COLO829 (cell line): Measurements from ENCODE around the gene CSTB.

Experiments
- DNase-seq: peaks from one replicate; pipeline ENCODE4 v3.0.0; 2012; ENCODE audit warnings: low spot score

The CSTB gene

DNA sequence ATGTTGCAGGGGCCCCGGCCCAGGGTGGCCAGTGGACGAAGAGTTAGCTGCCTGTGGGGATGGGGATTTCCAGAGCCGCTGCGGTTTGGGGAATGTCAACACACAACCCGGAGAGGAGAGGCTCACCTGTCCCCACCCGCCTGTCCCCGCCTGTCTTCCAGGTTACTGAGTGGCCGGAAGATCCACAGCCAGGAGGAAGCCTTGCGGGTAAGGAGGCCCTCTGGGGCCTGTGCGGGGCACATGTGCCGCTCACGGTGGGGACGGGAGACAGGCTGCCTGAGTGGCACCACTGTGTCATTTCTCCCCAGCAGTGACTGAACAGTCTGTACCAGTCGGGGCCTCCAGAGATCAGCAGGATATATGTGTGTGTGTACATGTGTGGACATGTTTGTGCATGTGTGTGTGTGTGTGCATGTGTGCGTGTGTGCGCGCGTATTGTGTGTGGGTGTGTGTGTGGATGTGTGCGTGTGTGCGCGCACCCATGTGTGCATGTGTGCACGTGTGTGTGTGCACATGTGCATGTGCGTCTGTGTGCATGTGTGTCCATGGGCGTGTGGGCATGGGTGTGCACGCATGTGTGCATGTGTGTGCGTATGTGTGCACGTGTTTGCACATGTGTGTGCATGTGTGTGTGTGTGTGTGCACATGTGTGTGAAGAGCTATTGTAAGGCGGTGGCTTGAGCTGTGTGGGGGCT is 25.6 kb downstream of the CSTB start:
- no peak for DNase-seq

DNA sequence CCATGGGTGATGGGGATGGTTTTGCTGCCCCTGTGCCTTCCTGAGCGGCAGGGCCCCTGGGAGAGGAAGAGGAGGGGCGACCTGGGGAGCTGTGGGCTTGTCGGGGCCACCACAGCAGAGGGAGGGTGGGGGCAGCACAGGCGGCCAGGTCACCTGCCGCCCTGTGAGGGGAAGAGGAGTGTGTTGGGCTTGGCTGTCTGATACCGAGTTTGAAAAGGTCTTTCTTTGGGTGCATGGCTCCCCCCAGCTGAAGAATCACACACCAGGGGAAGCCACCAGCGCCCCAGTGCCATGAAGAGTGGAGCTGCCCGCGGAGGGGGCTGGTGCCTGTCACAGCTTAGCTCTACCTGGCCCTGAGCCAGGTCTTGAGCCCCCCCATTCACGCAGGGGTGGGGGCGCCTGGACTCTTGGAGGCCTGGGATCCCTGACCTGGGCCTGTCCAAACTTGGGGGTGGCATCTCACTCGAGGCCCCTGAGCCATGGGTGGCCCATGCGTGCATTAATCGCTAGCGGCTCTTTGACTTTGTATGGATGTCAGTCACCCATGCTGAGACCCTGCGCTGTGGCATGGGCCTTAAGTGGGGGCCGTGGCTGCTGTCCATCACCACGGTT is 26.4 kb downstream of the CSTB start:
- DNase-seq = no peak

DNA sequence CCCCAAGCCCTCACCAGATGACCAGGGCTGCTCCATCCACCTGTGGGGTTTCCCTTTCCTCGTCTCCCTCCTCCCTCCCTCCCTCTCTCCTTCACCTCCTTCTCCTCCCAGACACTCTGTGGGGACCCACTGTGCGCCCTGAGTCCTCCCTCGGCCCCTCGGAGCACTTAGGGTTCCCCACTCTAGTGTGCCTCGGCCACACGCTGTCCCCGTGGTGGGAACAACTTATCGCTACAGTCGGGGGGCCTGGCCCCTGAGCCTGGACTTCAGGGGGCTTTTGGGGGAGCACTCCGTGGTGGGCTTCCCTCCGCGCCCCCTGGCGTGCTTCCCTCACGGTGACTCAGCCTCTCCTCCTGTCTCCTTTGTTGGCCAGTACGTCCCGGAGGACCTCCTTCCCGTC is 27.5 kb downstream of the CSTB start:
- DNase-seq = no peak

DNA sequence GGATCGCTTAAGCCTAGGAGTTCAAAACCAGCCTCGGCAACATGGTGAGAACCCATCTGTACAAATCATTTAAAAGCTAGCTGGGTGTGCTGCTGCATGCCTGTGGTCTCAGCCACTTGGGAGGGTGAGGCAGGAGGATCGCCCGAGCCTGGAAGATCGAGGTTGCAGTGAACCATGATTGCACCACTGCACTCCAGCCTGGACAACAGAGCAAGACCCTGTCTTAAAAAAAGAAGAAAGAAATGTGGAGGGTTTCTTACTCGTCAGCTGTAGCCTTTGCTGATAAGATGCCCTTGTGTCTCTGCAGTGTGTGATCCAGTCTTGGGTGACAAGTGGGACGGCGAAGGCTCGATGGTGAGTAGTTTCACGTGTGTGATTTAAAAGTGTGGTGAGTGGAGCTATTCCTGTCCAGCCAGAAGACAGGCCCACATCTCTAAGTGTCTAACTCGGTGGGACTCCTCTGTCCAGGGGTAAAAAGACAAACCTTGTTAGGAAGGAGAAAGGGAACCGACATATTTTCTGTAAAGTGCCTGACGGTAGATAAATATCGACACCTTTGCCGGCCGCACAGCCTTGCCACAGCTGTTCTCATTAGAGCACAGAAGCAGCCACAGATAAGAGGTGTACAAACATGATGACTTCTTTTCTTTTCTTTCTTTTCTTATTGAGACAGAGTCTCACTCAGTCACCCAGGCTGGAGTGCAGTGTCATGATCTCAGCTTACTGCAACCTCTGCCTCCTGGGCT is 30.2 kb downstream of the CSTB start:
- no peak for DNase-seq

DNA sequence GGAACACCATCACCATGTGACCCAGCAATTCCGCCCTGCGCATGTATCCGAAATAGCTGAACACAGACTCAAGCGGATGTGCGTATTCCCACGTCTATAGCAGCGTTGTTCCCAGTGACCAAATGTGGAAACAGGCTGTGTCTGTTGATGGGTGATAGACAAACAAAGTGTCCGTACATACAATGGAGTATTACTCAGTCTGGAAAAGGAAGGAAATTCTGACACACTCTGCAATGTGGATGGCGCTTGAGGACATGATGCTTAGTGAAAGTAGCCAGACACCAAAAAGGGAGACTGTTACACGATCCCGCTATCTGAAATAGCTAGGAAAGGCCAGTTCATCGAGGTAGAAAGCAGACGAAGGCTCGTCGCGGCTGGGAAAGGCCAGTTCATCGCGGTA is 31.4 kb downstream of the CSTB start:
- no peak for DNase-seq

DNA sequence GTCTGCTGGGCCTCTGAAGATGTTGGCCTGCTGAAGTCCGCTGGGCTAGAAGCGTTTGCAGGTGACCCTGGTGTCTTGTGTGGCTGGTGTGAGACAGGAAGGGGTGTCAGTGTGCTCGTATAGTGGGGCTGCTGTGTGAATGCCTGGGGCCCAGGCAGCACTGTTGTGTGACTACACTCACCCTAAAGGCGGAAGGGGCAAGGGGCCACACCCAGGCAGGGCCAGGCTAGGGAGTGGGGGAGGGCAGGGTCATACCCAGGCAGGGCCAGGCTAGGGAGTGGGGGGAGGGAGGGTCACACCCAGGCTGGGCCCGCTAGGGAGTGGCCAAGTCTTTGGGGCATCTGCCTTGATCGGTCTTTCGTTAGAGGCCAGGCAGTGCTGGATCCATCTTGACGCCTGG is 32.2 kb downstream of the CSTB start:
- no peak for DNase-seq

DNA sequence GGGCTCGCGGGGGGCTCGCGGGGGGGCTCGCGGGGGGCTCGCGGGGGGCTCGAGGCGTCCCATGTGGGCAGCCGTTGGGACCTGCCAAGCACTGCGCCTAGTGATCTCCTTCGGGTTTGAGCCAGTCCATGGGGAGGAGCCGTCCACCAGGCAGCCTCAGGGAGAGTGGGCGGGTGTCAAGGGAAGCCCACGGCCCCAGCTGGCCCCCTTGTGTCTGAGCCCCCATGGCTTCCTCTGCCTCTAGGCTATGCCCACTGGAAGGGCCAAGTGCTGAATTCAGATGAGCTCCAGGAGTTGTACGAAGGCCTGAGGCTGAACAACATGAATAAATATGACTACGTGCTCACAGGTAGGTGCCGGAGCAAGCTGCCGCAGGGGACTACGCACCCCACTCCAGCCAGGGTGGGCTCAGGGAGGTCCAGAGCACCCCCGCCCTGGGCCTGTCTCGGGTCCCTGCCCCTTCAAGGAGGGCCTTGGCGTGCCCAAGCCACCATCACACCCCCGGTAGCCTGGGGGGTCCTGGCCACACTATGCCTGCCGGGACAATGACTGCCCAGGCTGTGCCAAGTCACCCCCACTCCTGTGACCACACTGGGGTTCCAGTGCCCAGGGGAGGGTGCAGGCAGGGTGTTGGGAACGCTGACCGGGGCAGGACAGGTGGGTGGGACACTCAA is 34.5 kb downstream of the CSTB start:
- DNase-seq = no peak

DNA sequence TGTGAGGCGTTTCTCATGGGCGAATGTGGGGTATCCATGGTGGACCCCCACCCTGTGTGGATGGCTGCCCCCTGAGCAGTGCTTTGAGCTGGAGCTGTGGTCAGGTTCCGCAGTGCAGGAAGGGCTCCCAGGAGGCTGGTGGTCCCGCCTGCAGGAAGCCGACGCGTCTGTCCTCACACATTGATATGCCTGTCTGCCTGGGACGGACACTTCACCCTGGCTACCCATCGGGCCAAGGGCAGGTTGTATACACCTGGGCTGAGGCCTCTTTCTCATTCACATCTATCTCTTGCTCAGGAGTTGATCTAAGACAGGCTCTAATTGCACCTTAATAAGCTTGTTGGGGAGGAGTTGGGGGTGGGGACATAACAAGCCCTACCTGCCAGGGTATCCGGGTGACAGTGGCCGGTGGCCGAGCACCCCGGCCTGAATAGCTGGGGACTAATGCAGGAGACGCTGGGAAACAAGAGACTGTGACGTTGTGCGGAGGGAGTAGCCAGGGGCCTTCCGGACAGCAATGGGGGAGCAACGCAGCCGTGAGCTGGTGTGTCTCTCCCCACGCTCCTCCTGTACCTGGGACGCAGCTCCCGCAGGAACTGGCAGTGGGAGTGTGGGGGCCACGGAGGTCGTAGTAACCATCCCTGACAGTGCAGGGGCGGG is 35.5 kb downstream of the CSTB start:
- DNase-seq = no peak

DNA sequence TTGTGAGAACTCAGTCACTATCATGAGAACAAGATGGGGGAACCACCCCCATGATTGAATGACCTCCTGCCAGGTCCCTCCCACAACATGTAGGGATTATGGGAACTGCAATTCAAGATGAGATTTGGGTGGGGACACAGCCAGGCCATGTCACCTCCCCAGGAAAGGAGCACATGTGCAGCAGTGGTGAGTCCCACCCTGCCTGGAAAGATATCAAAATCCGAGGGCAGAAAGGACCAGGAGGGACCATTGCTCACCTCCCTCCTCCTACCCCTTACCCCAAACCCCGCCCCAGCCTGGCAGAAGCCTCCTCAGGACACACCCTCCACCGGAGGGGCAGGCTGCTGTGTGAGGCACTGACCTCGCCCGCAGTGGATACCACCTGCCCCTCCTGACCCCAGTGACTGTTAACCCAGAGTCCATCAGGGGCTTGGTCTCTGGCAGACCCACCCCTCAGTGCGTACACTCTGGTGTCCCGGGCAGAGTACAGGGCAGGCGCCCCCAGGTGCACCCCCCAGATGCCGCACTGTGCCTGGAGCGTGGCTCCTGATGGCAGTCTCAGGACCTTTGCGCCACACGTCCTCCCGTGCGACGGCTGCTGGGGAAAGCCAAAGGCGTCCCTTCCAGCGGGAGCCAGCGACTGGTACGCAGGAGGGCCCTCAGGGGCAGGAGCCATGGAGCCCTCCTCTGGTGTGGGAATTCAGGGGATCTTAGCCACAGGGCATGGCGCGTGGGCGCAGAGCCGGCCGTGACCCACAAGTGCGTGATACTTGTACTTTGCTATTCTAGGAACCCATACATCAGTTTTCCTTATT is 36.3 kb downstream of the CSTB start:
- no peak for DNase-seq

DNA sequence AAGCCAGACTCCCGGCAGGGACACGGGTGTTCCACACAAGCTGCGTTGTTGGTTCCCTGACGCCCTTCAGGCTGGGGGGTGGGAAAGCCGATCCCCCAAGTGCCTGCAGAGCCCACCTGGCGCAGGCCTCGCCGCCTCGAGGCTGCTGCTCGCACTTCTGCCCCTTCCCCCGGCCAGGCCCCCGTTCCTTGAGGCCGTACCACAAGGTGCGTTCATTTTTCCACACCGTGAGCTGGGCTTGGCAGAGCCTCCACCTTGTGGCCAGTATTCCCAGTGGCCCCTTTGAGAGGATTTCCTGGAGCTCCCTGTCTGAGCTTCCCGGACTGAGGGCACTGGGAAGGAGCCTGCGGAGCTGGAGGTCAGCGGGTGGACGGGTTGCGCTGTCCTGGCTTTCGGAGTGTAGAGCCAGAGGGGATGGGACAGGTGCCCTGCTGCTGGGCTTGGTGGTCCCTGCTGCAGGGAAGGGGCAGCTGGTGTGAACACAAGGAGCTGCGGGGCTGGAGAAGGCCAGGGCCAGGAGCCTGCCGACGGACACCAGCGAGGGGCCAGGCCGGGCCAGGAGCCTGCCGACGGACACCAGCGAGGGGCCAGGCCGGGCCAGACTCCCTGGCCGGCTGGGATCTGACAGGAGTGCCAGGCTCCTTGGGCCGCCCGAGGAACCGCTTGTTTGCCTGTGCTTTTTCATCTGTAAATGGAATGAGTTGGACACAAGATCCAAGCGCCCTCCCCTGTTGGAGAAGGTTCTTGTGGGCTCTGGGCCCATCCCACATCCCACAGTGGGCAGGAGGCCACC is 38.8 kb downstream of the CSTB start:
- no peak for DNase-seq

DNA sequence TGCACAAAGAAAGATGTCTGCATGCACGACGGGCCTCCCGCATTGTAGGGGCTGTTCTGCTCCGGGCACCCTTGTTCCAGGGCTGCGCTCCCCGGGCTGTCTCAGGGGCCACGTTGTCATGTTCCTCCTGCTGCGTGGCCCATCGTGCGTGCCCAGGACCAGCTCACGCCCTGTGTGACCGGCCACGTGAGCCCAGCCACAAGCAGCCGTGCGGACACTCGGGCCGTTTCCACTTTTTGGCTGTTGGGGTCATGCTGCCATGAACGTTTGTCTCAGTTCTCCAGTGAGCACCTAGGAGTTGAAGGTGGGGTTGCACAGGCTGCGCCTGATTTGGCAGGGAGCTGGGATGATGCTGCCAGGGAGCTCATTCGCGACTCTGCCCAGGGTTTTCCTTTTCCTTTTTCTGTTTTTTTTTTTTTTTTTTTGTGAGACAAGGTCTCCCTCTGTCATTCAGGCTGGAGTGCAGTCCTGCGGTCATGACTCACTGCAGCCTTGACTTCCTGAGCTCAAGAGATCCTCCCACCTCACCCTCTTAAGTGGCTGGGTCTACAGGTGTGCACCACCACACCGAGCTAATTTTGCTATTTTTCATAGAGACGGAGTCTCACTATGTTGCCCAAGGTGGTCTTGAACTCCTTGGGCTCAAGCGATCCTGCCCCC is 39.8 kb downstream of the CSTB start:
- peak; percentile 31 for DNase-seq

DNA sequence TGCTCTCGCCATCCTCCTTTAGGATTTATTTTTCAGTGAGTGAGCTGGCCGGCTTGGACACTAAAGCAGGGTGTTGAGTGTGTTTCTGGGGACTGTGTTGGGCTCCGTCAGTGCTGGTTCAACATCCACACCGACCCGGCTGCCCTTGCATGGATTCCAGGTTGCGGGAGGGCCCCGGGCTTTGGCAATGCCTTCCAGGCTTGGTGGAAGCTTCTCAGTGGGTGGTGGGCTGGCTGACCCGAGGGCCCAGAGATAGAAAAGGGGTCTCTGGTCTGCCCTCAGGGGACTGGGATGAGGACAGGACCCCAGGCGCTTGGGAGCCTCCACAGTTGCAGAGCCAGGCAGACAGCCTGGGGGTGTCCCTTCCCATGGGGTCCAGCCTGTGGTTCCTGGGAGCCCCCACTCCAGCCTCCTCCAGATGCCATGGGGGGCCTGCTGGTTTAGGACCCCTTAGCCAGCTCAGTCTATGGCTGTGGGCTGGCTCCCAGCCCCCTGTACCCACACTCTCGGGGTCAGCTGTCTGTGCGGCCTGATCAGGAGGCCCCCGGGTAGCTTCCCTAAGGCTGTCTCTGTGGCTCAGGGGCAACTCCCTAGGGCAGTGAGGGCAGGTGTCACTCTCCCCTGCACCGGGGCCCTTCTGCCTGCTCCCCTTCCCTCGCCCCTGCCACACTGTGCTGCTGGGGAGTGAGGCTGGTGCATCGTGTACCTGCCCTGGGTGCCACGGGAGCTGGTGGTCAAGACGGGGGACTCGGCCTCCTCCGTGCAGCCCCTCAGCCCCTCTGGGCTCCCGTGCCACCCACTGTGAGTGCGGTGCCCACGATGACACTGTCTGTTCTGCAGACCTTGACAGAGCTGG is 40.6 kb downstream of the CSTB start:
- DNase-seq = no peak

DNA sequence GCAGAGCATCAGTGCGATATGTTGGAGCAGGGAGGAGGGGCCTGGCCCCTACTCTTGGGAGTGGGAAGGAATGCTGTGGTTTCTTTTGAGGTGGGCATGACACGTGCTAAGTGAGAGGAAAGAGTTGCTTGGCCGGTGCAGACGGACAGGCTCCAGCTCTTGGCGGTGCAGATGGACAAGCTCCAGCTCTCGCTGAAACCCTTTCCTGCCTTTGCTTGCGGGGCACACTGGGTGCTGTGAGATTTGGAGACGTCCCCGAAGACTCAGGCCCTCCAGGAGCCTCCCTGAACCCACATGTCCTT is 41.2 kb downstream of the CSTB start:
- peak; percentile 30 for DNase-seq

DNA sequence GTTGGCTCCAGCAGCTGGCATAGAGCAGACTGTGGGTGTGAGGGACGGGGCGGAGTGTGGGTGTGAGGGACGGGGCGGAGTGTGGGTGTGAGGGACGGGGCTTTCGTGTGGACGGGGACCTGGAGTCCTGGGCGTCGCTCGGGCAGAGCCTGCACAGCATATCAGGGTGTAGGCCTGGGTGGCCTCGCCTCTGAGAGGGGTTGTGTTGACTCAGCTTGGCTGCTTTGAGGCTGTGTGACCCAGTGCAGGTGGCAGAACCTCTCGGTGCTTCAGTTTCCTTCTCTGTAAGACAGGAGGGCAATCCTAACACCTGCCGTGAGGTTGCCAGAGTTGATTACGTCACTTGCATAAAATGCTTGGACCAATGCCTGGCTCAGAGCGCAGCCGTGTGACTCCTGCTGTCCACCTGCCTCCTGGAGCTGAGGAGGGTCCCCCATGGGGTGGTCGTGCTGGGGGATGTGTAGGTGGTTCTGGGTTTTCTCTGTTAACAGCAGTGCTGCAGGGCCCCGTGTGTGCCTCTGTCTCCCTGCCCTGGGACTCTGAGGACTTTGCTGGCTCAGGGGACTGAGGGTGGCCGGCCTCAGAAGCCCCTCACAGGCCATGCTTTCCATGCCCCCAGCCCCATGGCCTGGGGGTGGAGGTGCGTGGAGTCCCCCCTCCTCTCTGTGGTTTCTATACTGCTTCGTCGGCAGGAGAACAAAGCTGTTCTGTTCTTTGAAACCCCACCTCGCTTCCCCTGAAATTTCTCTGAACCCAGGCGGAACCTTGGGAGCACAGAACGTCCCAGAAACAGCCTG is 41.8 kb downstream of the CSTB start:
- no peak for DNase-seq

DNA sequence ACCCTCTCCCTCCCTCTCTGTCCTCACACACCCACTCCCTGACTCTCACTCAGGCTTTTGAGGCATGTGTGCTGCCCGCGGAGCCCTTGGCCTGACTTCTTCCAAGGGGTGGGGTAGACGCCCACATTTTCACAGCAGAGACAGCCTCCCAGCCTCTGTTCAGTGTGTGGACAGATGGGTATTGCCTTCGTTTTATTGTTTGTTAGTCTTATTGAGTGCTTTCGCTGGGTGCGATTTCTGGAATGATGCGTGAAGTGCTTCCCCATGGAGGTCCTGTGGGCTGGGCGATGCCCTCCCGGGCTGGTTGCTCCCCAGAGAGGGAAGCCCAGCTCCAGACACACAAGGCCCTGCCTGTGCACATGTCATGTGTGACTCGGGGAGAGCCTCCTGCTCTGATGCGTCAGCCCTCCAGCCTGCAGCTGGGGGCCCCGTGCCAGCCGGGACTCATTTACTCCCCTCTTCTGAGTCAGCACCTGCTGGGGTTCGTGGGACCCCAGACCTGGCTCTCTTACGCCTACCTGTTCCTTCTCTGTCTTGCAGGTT is 42.5 kb downstream of the CSTB start:
- DNase-seq = no peak

DNA sequence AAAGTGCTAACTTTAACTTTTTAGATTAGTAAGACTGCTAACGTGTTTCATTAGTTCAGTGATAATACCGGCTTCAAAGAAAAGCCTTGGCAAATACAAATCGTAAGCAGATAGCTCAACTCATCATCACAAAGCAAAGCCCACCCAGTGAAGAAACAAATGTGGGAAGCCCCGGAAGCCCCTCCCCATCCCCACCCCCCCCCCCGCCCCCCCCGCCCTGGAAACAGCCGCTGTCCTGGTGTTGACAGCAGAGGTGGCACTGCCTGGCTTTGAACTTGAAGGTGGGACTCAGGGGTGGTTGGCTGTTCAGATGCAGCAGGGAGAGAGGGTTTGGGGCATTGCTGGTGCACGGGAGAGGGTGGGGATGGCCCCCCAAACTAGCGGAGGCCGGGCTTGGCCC is 43.0 kb downstream of the CSTB start:
- no peak for DNase-seq

DNA sequence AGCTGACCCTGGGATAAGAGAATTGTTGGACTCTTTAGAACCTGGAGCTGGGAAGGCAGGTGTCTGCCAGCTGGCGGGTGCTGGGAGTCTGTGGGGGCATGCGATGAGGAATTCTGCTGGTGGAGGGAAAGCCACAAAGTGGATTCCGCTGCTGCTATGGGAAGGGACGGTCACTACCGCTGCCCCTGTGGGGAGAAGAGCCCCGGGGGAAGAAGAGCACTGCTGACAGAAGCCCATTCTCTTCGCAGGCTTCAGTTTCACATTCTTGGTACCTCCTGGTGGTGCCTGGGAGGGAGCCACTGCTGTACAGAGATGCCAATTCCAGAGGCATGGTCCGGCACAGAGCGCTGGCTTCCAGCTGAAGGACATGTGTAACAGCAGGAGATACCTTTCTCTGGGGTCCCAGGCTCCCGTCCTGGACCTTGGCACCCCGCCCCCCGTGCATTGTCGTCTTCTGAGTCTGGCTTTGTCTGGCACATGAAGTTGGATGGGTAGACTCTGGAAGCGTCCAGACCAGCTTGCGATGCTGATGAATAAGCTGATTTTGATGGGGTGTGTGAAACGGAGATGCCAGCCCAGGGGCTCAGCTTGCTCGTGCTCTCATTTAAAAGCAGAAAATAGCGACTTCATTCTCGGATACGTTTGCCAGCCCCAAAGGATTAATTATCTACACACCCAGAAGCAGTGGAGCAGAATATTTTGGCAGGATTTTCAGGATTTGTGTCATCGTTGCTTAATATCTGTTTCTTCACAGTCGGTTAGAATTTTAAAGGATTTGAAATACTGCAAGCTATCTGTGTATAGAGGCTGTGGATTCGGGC is 44.0 kb downstream of the CSTB start:
- DNase-seq = no peak
